ENCODE measurements around the gene PHACTR3.

PHACTR3 gene

DNA sequence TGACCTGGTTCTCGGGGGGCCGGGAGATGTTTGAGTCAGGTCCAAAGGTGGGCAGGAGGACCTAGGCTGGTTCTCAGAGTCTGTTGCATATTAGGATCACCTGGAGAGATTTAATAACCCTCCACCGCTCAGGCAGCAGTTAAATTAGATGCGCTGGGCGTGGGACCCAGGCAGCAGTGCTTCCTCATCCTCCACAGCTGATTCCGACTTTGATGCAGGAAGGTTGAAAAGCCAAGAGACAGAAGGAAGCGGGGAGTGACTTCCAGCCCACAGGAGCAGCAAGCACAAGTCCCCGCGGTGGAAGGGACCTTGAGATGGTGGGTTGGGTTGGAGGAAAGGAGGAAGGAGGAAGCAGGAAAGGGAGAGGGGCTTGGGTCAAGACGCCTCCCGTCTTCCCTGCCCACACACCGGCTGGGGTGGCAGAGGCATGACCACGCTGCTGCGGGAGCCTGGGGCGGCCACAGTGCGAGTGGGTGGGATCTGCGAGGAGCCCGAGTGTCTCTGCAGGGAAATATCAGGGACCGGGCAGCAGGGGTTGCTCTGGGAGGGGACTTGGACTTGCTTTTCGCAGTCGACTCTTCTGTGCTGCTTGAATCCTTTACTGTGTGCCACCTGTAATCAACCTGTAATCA is 146.0 kb downstream of the PHACTR3 start:
- H3K9me3 ChIP-seq (ENCODE audit: insufficient read depth, low read depth, low read length): peaks cover 3% of the 10 kb centered on the region; the same call in 1 of the 2 replicates
- H3K27ac ChIP-seq (ENCODE audit: low read depth, low read length): no peak overlapping the region
- H3K27me3 ChIP-seq (ENCODE audit: insufficient read depth, low read length): peaks cover 13% of the 10 kb centered on the region
- H3K36me3 ChIP-seq (ENCODE audit: insufficient read depth, low read length): no peaks in the 10 kb centered on the region
- H3K4me1 ChIP-seq (ENCODE audit: insufficient read depth, low read length): no peaks in the 10 kb centered on the region
- no peak overlapping the region for H3K4me3 ChIP-seq (ENCODE audit: low read length)
- no peak overlapping the region for H3K9ac ChIP-seq (ENCODE audit: low read depth, low read length)
- 90% methylated on average over 21 of the region's 21 CpGs for WGBS

DNA sequence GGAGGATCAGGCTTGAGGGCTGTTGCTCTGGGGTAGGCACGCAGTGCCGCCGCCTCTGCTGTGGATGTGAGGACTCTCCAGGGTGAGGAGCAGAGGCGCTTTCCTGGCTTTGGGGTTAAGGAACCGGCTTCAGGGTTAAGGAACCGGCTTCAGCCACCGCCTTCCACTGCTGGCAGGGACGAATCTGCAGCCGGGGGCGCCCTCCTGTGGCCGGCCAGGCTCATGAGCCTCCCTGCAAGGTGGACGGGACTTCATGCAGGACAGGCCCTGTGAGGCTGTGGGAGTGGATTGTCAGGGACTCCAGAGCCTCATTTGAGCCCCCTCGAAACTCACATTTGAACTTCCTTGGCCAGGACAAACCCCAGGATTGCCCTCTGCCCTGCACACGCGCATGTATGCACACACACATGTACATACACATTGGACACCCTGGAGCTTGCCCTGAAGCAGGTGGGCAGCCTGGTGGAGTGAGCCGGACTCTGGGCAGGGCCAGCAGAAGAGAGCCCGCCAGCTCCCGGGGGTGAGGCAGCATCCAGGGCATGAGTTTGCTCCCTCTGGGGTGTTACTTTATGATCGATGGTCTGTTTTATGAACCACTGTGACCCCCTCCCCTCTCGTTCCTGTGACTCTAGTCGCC is 146.9 kb downstream of the PHACTR3 start:
- H3K9ac ChIP-seq (ENCODE audit: low read depth, low read length): no peak overlapping the region
- 51% methylated on average over 21 of the region's 21 CpGs for WGBS
- no peak overlapping the region for H3K27ac ChIP-seq (ENCODE audit: low read depth, low read length)
- H3K36me3 ChIP-seq (ENCODE audit: insufficient read depth, low read length): no peaks in the 10 kb centered on the region
- H3K9me3 ChIP-seq (ENCODE audit: insufficient read depth, low read depth, low read length): peaks cover 3% of the 10 kb centered on the region; the same call in 1 of the 2 replicates
- peaks cover 13% of the 10 kb centered on the region for H3K27me3 ChIP-seq (ENCODE audit: insufficient read depth, low read length)
- H3K4me3 ChIP-seq (ENCODE audit: low read length): no peak overlapping the region
- H3K4me1 ChIP-seq (ENCODE audit: insufficient read depth, low read length): no peaks in the 10 kb centered on the region

DNA sequence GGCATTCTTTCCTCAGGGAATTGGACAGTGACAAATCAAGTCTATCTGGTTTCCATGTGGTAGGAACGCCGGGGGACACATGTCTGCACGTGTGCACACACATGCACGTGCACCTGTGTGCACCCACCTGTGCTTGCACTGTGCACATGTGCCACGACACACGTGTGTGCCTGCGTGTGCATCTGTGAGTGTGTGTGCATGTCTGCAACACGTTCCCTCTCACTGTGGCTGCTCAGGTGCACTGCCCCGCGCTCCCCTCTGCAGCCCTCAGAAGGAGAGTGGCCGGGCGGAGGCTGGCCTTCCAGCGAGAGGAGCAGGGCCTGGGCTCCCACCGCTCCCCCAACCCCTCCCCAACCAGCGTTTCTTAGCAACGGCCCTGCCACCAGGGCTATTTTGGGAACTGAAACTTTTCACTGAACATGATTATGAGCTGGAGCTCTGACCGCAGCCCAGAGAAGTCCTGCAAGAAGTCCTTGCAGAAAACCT is 147.8 kb downstream of the PHACTR3 start:
- no peak overlapping the region for H3K9ac ChIP-seq (ENCODE audit: low read depth, low read length)
- WGBS: 78% methylated on average over 17 of the region's 17 CpGs
- H3K36me3 ChIP-seq (ENCODE audit: insufficient read depth, low read length): no peaks in the 10 kb centered on the region
- H3K4me3 ChIP-seq (ENCODE audit: low read length): no peak overlapping the region
- H3K9me3 ChIP-seq (ENCODE audit: insufficient read depth, low read depth, low read length): peaks cover 3% of the 10 kb centered on the region; the same call in 1 of the 2 replicates
- H3K27ac ChIP-seq (ENCODE audit: low read depth, low read length): no peak overlapping the region
- no peaks in the 10 kb centered on the region for H3K4me1 ChIP-seq (ENCODE audit: insufficient read depth, low read length)
- peaks cover 13% of the 10 kb centered on the region for H3K27me3 ChIP-seq (ENCODE audit: insufficient read depth, low read length)

DNA sequence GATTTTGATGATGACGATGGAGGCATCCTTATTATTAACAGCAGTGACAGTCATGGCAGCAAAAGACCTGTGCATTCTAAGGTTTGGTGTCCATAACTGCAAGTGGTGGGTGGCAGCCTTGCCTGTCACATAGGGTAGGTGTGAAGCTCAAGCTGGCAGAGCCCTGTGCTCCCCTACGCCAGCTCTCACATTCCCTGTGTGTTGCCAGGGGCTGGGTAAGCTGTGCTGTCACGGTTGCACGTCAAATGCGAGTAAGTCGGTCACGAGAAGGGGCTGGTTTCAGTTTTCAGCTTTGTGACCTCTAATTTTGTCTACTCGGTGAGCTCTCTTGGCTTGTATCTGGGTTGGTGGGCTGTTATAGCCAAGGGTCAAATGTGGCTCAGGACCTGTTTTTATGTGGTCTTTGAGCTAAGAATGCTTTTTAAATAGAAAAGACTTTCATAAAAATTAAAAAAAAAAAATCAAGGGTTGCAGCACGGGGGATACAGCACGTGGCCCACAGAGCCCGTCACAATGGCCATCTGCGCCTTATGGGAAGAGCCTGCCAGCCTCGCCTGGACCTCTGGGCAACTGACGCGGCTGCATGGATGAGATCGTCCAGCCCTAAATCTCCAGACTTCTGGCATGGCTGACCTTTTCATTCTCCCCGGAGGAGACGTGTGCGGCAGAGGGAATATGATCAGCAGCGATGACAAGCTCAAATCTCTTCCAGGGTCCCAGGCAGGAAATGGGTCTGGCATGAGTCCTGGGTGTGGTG is 148.5 kb downstream of the PHACTR3 start:
- H3K4me1 ChIP-seq (ENCODE audit: insufficient read depth, low read length): no peaks in the 10 kb centered on the region
- peaks cover 3% of the 10 kb centered on the region; the same call in 1 of the 2 replicates for H3K9me3 ChIP-seq (ENCODE audit: insufficient read depth, low read depth, low read length)
- no peak overlapping the region for H3K27ac ChIP-seq (ENCODE audit: low read depth, low read length)
- no peaks in the 10 kb centered on the region for H3K36me3 ChIP-seq (ENCODE audit: insufficient read depth, low read length)
- peaks cover 13% of the 10 kb centered on the region for H3K27me3 ChIP-seq (ENCODE audit: insufficient read depth, low read length)
- no peak overlapping the region for H3K9ac ChIP-seq (ENCODE audit: low read depth, low read length)
- no peak overlapping the region for H3K4me3 ChIP-seq (ENCODE audit: low read length)
- WGBS: 89% methylated on average over 20 of the region's 20 CpGs

DNA sequence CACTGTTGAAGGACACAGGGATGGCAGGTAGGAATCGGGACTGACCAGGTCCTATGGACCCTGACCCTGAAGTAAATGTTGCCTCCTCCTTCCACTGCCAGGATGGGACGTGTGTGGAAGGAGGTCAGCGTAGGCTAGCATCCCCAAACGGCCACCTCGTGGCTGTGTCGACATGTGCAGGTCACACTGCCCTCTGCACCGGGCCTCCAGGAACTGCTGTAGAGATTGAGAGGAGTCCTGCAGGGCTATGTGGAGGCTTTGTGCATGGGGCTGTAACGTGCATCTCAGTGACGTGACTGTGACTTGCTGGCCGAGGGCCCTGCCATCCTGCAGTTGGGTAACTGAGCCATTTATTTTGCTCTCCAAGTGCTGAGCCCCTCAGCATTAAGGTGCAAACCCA is 149.5 kb downstream of the PHACTR3 start:
- no peak overlapping the region for H3K4me3 ChIP-seq (ENCODE audit: low read length)
- 86% methylated on average over 10 of the region's 10 CpGs for WGBS
- no peaks in the 10 kb centered on the region for H3K4me1 ChIP-seq (ENCODE audit: insufficient read depth, low read length)
- no peaks in the 10 kb centered on the region for H3K9me3 ChIP-seq (ENCODE audit: insufficient read depth, low read depth, low read length)
- no peak overlapping the region for H3K27ac ChIP-seq (ENCODE audit: low read depth, low read length)
- H3K36me3 ChIP-seq (ENCODE audit: insufficient read depth, low read length): no peaks in the 10 kb centered on the region
- H3K9ac ChIP-seq (ENCODE audit: low read depth, low read length): no peak overlapping the region
- H3K27me3 ChIP-seq (ENCODE audit: insufficient read depth, low read length): peaks cover 13% of the 10 kb centered on the region

DNA sequence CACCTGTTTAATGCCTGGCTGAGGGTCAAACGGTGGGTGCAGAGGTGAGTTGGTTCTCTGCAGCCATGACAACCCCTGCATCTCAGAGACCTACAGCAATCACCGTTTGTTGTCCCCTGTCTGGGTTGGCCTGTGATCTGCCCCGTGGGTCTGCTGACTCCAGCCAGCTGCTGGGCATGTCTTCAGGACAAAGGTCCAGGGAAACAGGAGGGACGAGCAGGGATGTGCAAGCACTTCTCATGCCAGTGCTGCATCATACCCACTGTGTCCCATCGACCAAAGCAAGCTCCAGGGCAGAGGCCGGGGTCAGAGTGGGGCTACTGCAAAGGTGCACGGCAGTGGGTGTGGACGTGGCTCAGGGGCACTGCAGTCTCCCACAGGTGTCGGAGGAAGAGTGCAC is 150.2 kb downstream of the PHACTR3 start:
- Histone ChIP-seq H3K4me3 (ENCODE audit: low read length) (no peak overlapping the region), H3K4me1 (ENCODE audit: insufficient read depth, low read length) (no peaks in the 10 kb centered on the region), H3K27ac (ENCODE audit: low read depth, low read length) (no peak overlapping the region), H3K27me3 (ENCODE audit: insufficient read depth, low read length) (peaks cover 13% of the 10 kb centered on the region), H3K36me3 (ENCODE audit: insufficient read depth, low read length) (no peaks in the 10 kb centered on the region), H3K9ac (ENCODE audit: low read depth, low read length) (no peak overlapping the region), H3K9me3 (ENCODE audit: insufficient read depth, low read depth, low read length) (no peaks in the 10 kb centered on the region)
- WGBS: 81% methylated on average over 9 of the region's 9 CpGs

DNA sequence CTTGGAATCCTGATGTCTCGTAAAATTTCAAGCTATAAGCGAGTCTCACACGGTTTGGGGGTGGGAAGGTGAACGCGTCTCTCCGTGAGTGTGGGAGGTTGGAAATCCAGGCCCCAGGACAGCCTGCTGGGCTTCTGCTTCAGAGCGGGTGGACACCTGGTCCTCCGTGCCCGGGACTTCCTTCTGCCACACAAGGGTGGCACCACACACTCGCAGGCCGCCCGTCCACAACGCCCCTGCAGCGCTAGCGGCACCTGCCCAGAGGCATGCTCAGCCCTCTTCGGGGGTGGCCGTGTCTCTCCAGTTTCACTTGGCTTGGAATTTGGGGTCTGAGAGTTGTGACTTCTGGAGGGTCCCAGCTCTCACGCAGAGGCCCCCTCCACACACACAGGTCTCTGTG is 151.9 kb downstream of the PHACTR3 start:
- H3K9ac ChIP-seq (ENCODE audit: low read depth, low read length): no peak overlapping the region
- no peaks in the 10 kb centered on the region for H3K9me3 ChIP-seq (ENCODE audit: insufficient read depth, low read depth, low read length)
- WGBS: 91% methylated on average over 18 of the region's 18 CpGs
- no peak overlapping the region for H3K27ac ChIP-seq (ENCODE audit: low read depth, low read length)
- no peaks in the 10 kb centered on the region for H3K27me3 ChIP-seq (ENCODE audit: insufficient read depth, low read length)
- H3K4me1 ChIP-seq (ENCODE audit: insufficient read depth, low read length): no peaks in the 10 kb centered on the region
- no peak overlapping the region for H3K4me3 ChIP-seq (ENCODE audit: low read length)
- H3K36me3 ChIP-seq (ENCODE audit: insufficient read depth, low read length): no peaks in the 10 kb centered on the region

DNA sequence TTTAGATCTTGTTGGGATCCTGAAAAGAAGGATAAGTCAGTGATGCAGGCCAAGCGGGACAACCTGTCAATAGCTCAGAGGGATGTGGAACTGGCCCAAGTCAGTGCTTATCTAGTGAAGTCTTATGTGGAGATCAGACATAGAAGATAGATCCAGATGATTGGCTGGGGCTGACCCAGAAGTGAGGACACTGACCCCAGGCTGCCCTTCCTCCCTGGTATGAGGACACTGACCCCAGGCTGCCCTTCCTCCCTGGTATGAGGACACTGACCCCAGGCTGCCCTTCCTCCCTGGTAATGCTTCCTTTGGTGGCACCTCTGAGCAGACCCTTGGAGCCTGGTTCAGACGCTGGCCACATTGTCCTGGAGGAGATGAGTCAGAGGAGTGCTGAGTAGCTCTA is 159.7 kb downstream of the PHACTR3 start:
- WGBS: 81% methylated on average over 2 of the region's 2 CpGs
- H3K9ac ChIP-seq (ENCODE audit: low read depth, low read length): no peak overlapping the region
- H3K4me1 ChIP-seq (ENCODE audit: insufficient read depth, low read length): no peaks in the 10 kb centered on the region
- no peaks in the 10 kb centered on the region for H3K27me3 ChIP-seq (ENCODE audit: insufficient read depth, low read length)
- no peak overlapping the region for H3K27ac ChIP-seq (ENCODE audit: low read depth, low read length)
- H3K9me3 ChIP-seq (ENCODE audit: insufficient read depth, low read depth, low read length): peaks cover 4% of the 10 kb centered on the region; the same call in 1 of the 2 replicates
- H3K4me3 ChIP-seq (ENCODE audit: low read length): no peak overlapping the region
- no peaks in the 10 kb centered on the region for H3K36me3 ChIP-seq (ENCODE audit: insufficient read depth, low read length)

DNA sequence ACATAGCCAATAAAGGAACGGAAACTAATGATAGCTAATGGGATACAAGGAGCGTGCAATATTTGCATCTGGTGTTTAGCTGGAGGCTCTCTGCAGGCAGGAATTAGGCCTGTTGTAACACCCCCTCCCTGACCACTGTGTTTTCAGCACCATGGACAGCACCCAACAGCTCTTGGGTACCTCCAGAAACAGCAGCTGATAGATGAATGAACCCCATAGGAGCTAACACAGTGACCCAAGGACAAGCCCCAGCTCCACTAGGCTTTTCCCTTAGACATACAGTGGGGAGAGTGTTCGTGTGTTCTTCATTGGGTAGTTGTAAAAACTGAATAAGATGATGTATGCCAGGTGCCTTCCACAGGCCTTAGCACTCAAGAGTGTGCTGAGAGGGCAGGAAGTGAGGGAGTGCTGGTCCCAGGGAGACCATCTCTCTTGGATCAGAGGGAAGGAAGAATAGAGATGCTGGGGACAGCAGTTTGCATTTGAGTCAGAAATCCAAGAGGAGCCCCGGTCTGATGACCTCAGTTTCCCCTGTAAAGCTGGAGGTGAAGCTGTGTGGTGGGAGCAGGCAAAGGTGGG is 161.3 kb downstream of the PHACTR3 start:
- H3K27ac ChIP-seq (ENCODE audit: low read depth, low read length): no peak overlapping the region
- no peaks in the 10 kb centered on the region for H3K36me3 ChIP-seq (ENCODE audit: insufficient read depth, low read length)
- H3K9ac ChIP-seq (ENCODE audit: low read depth, low read length): no peak overlapping the region
- H3K9me3 ChIP-seq (ENCODE audit: insufficient read depth, low read depth, low read length): peaks cover 4% of the 10 kb centered on the region; the same call in 1 of the 2 replicates
- H3K4me3 ChIP-seq (ENCODE audit: low read length): no peak overlapping the region
- WGBS: 75% methylated on average over 4 of the region's 4 CpGs
- no peaks in the 10 kb centered on the region for H3K4me1 ChIP-seq (ENCODE audit: insufficient read depth, low read length)
- no peaks in the 10 kb centered on the region for H3K27me3 ChIP-seq (ENCODE audit: insufficient read depth, low read length)

DNA sequence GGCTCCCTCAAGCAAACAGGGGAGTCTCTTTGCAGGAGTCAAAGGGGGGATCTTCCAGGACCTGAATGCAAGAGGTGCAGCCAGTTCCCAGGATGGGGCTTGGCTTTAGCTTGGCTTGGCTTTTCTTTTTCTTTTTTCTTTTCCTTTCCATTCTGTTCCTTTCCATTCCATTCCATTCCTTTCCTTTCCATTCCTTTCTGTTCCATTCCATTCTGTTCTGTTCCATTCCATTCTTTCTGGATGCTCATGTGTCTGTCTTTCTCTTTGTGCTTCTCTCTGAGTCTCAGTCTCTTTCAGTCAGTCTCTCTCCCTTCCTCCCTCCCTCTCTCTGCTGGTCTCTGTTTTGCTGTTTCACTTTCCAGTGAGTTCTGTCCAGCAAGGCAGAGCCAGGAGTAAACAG is 163.3 kb downstream of the PHACTR3 start:
- H3K27ac ChIP-seq (ENCODE audit: low read depth, low read length): no peak overlapping the region
- H3K9ac ChIP-seq (ENCODE audit: low read depth, low read length): no peak overlapping the region
- H3K36me3 ChIP-seq (ENCODE audit: insufficient read depth, low read length): no peaks in the 10 kb centered on the region
- H3K4me1 ChIP-seq (ENCODE audit: insufficient read depth, low read length): no peaks in the 10 kb centered on the region
- H3K27me3 ChIP-seq (ENCODE audit: insufficient read depth, low read length): no peaks in the 10 kb centered on the region
- H3K4me3 ChIP-seq (ENCODE audit: low read length): no peak overlapping the region
- peaks cover 4% of the 10 kb centered on the region; the same call in 1 of the 2 replicates for H3K9me3 ChIP-seq (ENCODE audit: insufficient read depth, low read depth, low read length)

DNA sequence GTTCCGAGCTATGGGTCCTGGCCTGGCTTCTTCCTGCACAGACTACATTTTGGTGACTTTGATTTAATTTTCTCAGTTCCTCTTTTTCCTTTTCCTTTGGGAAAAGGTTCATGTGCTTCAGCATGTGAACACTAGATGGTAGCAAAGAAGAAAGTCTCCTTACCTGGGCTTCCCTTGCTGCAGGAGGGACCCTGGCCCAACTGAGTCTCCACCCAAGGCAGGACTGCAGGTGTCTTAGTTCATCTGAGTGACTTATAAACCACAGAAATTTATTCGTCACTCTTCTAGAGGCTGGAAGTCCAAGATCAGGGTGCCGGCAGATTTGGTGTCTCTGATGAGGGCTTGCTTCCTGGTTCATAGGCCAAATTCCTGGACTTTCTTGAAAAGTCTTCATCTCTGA is 165.9 kb downstream of the PHACTR3 start:
- Histone ChIP-seq H3K4me1 (ENCODE audit: insufficient read depth, low read length) (no peaks in the 10 kb centered on the region), H3K4me3 (ENCODE audit: low read length) (no peak overlapping the region), H3K36me3 (ENCODE audit: insufficient read depth, low read length) (no peaks in the 10 kb centered on the region), H3K9ac (ENCODE audit: low read depth, low read length) (no peak overlapping the region), H3K27ac (ENCODE audit: low read depth, low read length) (no peak overlapping the region), H3K27me3 (ENCODE audit: insufficient read depth, low read length) (no peaks in the 10 kb centered on the region), H3K9me3 (ENCODE audit: insufficient read depth, low read depth, low read length) (no peaks in the 10 kb centered on the region)
- WGBS: 93% methylated on average over 3 of the region's 3 CpGs
